ENCODE measurements around the gene MYO1G.

GRCh38 chr7:44935583-44935982 lies 43.2 kb downstream of the MYO1G start:
- TF ChIP-seq CTCF (IDR thresholded peaks at IDR 0.05) (no peak), RCOR1 (IDR thresholded peaks at IDR 0.05; ENCODE audit: low read depth, low read length) (no peak)
- TF ChIP-seq, protein P1, sequence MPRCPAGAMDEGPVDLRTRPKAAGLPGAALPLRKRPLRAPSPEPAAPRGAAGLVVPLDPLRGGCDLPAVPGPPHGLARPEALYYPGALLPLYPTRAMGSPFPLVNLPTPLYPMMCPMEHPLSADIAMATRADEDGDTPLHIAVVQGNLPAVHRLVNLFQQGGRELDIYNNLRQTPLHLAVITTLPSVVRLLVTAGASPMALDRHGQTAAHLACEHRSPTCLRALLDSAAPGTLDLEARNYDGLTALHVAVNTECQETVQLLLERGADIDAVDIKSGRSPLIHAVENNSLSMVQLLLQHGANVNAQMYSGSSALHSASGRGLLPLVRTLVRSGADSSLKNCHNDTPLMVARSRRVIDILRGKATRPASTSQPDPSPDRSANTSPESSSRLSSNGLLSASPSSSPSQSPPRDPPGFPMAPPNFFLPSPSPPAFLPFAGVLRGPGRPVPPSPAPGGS (IDR thresholded peaks at IDR 0.05): no peak
- TF ChIP-seq, protein P2, sequence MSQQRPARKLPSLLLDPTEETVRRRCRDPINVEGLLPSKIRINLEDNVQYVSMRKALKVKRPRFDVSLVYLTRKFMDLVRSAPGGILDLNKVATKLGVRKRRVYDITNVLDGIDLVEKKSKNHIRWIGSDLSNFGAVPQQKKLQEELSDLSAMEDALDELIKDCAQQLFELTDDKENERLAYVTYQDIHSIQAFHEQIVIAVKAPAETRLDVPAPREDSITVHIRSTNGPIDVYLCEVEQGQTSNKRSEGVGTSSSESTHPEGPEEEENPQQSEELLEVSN (IDR thresholded peaks at IDR 0.05; ENCODE audit: borderline replicate concordance, low read depth): no peak

All from A549 (cell line).